Posterior cingulate gyrus (tissue), 11 donors: ENCODE data around the gene MB.
"Not testable (repeated sequence)": the region's sequence is repeated elsewhere in the genome, so short reads cannot be mapped to it uniquely, and the experiment has no call there.

Experiments
- DNase-seq, 10 donors: peaks; one replicate each; pipeline versions ENCODE4 v3.0.0 to v3.0.0-alpha.2; 2020 to 2021; ENCODE audit warnings: mixed read lengths in 3 of 10
- intact Hi-C: fragments of 100-400 bp; cut with DNase I; formaldehyde crosslinking; loops from one replicate; pipeline ENCODE4 v1.15.1; 2023

The MB gene

DNA sequence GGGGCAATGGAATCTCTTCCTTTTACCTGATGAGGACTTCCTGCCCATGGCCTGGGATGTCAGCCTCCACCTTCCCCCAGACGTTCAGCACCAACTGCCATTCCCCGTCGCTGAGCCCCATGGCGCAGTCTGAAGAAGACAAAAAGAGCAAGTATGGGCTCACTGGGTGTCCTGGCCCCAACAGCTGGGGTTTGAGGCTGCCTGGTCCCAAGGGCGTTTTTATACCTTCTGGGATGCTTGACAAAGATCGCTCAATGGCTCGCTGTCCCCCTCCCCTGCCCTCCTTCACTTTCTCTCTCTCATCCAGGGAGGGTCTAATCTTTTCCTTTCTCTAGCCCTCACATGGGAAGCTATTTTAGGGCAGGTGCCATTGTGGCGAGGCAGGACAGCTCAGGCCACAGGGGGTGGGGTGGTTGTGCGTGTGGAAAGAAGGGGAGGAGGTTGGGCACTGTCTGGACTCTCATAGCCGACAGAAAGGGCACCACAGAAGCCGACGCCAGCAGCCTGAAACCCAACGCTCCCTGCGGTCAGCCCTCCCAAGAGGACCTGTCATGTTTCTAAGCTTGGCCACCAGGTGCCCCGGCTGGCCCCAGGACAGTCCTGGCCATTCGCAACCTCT, at the start of gene MB:
Gene MB (minus strand): TSS at position 193 of the 619 bp plus-strand sequence. CDS start 72 bp downstream, at position 121.
- DNase-seq, result peak in 2 of 10 donors; percentile 45 to 62
- intact Hi-C loops, result no loop called here

GRCh38 chr22:35666699-35667098, 49.6 kb upstream of the MB start:
- intact Hi-C loops, DNase-seq: not testable (repeated sequence)

GRCh38 chr22:35664955-35665587, 47.9 kb upstream of the MB start:
- no peak for DNase-seq
- intact Hi-C loops, result no loop called here

DNA sequence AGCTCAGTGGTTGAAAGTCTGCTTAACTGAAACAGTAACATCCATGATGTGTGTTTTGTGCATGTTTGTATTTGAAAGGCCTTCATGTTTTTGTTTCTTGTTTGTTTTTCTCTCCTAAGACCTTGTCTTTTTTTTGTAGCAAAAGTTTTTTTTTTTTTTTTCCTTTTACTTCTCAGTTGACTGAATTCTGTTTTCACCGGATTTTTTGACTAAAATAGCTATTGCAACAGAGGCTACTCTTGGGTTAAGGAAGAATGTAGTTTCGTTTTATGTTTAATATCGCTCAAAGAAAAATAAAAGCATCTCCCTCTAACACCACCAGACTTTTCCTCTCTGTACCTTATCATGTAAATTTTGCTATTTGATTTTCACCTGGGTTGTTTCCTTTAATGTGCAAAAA, 46.2 kb upstream of the MB start:
- intact Hi-C loops, result no loop called here
- DNase-seq, result no peak

DNA sequence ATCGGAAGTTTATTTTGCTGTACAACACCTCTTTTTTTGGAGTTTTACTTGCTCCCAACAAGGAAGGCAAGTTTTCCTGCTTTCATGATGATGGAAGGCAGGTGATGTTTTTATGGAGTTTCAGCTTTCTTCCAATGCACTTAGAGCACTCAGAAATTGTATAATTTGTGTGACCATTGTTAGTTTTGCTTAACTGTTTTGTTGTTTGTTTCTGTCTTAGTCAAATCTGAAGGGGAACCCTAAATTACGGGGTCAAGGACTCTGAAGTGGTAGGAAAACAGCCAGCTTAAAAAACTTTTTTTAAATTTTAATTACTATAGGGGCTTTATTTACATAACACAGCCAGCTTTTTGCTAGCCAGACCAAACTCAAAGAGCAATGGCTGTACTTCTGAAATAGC, 45.8 kb upstream of the MB start:
- intact Hi-C loops, result no loop called here
- no peak for DNase-seq

GRCh38 chr22:35661464-35661863, 44.3 kb upstream of the MB start:
- intact Hi-C loops, result no loop called here
- DNase-seq, result no peak

DNA sequence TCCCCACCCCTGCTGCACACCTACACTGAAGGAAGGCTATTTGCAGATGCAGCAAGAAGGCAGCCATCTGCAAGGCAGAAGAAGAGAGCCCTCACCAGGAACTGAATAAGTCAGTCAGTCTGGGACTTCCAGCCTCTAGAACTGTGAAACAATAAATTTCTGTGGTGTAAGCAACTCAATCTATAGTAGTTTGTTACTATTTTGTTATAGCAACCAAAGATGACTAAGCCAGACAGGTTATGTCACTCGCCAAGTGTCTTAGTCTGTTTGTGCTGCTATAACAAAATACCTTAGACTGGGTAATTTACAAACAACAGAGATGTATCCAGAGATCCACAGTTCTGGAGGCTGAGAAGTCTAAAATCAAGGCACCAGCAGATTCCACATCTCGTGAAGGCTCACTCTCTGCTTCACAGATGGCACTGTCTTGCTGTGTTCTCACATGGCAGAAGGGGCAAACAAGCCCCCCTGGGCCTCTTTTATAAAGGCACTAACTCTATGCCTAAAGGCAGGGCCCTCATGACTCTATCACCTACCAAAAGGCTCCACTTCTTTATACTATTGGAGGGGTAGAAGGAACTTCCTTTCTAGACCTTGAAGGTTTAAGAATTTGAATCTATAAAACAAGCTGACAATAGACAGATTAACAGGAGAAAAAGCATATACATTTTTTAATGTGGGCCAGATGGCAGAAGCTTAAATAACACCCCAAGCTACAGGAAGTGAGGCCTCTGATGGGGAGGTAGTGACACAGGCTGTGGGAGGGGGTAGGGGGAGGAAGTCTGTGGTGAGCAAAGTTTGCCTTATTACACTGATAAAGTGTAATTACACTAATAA, 43.4 kb upstream of the MB start:
- DNase-seq, result no peak
- intact Hi-C loops, result no loop called here

DNA sequence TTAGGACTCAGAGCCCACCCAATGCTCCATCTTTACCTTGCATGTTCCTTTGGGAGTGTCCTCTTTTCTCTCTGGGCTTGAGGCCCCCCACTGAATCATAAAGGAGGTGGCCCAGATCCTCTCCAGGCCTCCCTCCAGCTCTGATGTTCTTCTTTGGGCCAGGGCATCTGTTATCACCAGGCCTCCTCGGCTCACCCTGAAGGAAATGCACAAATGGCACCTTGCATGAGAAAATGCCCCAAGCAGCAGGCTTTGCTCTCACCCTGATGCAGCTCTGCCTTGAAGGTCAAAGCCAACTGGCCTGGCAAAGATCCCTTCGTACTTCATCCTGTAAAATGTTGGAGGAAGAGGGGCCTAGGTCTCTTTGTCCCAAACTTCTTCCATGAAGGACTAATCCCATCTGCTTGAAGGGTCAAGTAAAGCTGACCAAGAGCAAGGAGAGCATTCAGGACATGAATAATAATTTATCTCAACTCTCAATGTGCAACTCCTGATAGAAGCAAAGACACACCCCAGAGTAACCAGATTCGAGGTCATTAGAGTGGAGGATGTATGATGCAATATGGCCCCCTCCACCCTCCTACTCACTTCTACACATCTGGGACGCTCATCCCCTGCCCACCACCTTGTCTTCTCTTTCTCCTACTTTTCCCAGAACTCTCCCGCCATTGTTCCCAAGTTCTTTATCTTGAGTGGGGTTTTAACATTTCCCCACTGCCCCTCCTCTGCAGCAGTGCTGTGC, 40.6 kb upstream of the MB start:
- DNase-seq, result no peak
- intact Hi-C loops, result no loop called here

- DNase-seq, result no peak
- intact Hi-C loops, result no loop called here
Observed at GRCh38 chr22:35656284-35656752, 39.2 kb upstream of the MB start.

DNA sequence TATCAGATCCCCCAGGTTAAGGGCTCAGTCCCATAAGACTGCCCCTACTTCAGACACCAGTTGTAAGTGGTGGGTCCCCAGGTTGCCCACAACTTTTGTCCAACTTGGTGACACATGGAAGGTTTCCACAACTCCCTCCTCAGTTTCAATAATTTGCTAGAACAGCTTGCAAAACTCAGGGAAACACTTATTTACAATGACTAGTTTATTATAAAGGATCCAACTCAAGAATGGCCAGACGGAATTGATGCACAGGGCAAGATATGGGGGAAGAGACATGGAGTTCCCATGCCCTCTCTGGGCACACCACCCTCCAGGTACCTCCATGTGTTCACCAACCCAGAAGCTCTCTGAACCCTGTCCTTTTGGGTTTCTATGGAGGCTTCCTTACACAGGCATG, 36.7 kb upstream of the MB start:
- no peak for DNase-seq
- intact Hi-C loops, result no loop called here

DNA sequence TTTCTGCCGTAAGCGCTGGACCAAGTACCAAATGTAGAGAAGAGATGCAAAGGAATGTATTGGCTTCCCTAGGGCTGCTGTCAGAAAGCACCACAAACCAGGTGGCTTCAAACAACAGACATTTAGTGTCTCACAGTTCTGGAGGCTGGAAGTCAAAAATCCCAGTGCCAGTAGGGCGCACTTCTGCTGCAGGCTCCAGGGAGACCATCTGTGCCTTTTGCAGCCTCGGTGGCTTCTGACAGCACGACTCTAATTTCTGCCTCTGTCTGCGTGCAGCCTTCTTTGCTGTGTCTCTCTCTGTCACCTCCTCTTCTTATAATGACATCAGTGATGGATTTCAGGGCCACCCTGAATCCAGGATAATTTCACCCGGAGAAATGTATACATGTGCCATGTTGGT, 34.0 kb upstream of the MB start:
- intact Hi-C loops, result no loop called here
- no peak for DNase-seq

GRCh38 chr22:35649636-35650250, 32.6 kb upstream of the MB start:
- intact Hi-C loops, result no loop called here

DNA sequence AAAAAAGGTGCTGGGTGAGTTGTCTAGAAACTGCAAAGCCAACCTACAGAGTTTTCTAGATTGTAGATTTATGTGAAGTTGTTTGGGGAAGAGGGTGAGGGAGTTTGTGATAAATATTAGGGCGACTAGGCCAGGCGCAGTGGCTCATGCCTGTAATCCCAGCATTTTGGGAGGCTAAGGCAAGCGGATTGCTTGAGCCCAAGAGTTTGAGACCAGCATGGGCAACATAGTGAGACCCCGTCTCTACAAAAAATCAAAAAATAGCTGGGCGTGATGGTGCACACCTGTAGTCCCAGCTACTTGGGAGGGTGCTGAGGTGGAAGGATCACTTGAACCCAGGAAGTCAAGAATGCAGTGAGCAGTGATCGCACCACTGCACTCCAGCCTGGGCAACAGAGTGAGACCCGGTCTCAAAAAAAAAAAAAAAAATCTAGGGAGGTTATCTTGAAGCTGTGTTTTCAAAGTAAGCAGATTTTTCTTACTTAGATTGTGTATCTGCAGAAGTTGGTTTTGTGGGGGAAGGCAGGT, 32.0 kb upstream of the MB start:
- intact Hi-C loops, result no loop called here

More at GRCh38 chr22:35649636-35650250, 32.6 kb upstream of the MB start:
- no peak for DNase-seq

GRCh38 chr22:35648066-35649025, 31.2 kb upstream of the MB start, which contains the start of gene APOL6:
TSS of gene APOL6 (plus strand) at chr22:35648446. CDS start at chr22:35656426, 7,980 bp downstream.
- peak in 1 of 10 donors; percentile 24 for DNase-seq
- intact Hi-C loops, result no loop called here

More for the DNA sequence above, 32.0 kb upstream of the MB start:
- no peak for DNase-seq

DNA sequence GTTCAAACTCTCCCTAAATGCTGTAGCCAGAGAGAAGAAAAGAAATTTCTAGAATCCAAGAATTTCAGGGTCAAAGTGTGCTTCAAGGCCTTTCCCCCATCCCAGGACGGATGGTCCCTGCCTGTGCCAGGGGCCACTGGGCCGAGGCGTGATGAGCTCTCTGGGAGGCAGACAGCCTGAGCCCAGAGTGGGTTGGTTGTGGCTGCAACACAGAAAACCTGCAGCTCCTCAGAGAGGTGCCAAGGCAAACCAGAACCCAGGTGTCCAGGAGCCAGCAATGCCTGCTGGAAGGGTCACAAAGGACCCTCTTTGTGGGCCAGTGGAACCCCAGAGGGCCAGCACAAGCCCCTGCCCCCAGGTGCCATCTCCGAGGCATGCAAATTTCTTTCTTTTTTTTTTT, 28.5 kb upstream of the MB start:
- intact Hi-C loops, result no loop called here
- DNase-seq, result no peak

GRCh38 chr22:35643991-35644390, 26.9 kb upstream of the MB start:
- DNase-seq, result no peak
- intact Hi-C loops, result no loop called here

GRCh38 chr22:35642305-35642741, 25.2 kb upstream of the MB start:
- DNase-seq, result no peak
- intact Hi-C loops, result no loop called here

DNA sequence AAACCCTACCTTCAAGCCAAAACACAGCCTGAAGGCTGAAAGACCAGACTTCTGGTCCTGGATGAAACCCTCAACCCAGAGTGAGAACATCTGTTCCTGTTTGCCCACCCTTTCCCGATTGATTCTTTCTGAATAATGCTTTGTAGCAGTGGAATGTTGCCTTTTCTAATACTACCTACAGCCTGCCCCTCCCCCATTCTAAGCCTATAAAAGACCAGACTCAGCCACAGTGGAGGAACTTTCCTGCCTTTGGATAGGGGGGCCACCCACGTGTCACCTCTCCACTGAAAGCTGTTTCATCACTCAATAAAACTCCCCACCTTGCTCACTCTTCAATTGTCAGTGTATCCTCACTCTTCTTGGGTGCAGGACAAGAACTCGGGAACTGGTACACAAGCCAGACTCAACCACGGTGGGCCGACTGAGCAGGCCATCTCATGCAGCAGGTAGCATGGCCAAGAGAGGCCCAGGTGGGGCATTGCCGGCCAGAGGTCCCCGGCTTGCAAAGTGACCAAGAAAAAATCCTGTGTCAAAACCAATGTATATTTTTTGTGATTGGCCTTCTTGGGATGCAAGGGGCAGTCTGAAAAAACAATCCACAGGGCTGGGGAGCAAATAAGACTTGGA, 24.5 kb upstream of the MB start:
- DNase-seq, result peak in 1 of 10 donors; percentile 66
- intact Hi-C loops, result no loop called here
